Activated CD4-positive, alpha-beta memory T cell treated with anti-CD3 and anti-CD28 coated beads, Interleukin-2, amount 10 ng/mL, durations not matched to agents 7 days and 5 days (primary cell): ENCODE measurements around the gene APBB2. TPM values are rescaled to one million over a fixed set of nuclear protein-coding genes. Genes with fewer than 3 reads are reported as not detected.

Source experiments
- CTCF ChIA-PET: fragments of 350-600 bp; sonication (Branson Sonifier 250); formaldehyde crosslinking; loops from one replicate; lab custom pipeline; 2021; ENCODE audit warnings: antibody characterized with exemption, inconsistent platforms; lab: Charles Lee
- POLR2A ChIA-PET: fragments of 350-600 bp; sonication (Branson Sonifier 250); formaldehyde crosslinking; loops from one replicate; lab custom pipeline; 2021; ENCODE audit warnings: antibody characterized with exemption; lab: Charles Lee
- DNase-seq: peaks from one replicate; pipeline ENCODE4 v3.0.0-alpha.2; 2020
- H3K27ac Mint-ChIP-seq: one replicate; pipeline ENCODE4 v1.8.0; 2021; ENCODE audit warnings: mild to moderate bottlenecking, mixed read lengths
- H3K27me3 Mint-ChIP-seq: one replicate; pipeline ENCODE4 v1.8.0; 2021; ENCODE audit warnings: mixed read lengths
- H3K36me3 Mint-ChIP-seq: one replicate; pipeline ENCODE4 v1.8.0; 2021; ENCODE audit warnings: low read depth, mixed read lengths
- H3K4me1 Mint-ChIP-seq: one replicate; pipeline ENCODE4 v1.8.0; 2021; ENCODE audit warnings: mixed read lengths
- H3K4me3 Mint-ChIP-seq: one replicate; pipeline ENCODE4 v1.8.0; 2021; ENCODE audit warnings: mild to moderate bottlenecking, mixed read lengths
- H3K9me3 Mint-ChIP-seq: one replicate; pipeline ENCODE4 v1.8.0; 2021; ENCODE audit warnings: mixed read lengths
- total RNA-seq, 2 experiments: library from RNA; stranded (reverse); gene quantifications; one replicate each; pipeline ENCODE4 v1.2.3, GENCODE V29; 2021

Gene APBB2
- total RNA-seq, 2 experiments from 2014 or later, result 0.75 to 1.3 TPM

DNA sequence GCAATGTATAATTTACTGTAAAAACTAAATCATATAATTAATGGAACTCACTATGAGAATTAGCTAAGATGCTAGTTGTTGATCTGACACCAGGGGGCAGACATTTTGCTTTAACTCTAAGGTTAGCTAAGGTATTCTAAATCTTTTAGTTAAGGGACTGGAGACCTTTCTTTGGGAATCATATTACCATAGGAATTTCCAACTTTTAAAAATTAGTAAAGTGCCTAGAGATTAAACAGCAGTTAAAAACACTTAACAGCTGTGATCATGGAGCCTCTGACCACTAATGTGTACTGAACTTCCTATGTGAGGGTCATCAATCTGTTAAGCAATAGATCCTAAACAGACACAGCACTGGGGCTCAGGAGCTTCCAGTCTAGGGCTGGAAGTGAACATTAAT lies 238.0 kb downstream of the APBB2 start:
- no peak for DNase-seq
- no peak overlapping the region for H3K4me3 Mint-ChIP-seq
- H3K27me3 Mint-ChIP-seq, result peaks cover 6% of the 10 kb centered on the region
- no peak overlapping the region for H3K27ac Mint-ChIP-seq
- POLR2A ChIA-PET, result no interaction called here
- CTCF ChIA-PET, result interaction anchor here (0.8 to 2.0 kb wide), 9 partner anchors 9 to 685 kb away, joined by 3 to 9 read pairs (median 4); partner anchors contain the start of gene APBB2
- H3K9me3 Mint-ChIP-seq, result no peaks in the 10 kb centered on the region
- H3K4me1 Mint-ChIP-seq, result no peaks in the 10 kb centered on the region
- no peaks in the 10 kb centered on the region for H3K36me3 Mint-ChIP-seq

DNA sequence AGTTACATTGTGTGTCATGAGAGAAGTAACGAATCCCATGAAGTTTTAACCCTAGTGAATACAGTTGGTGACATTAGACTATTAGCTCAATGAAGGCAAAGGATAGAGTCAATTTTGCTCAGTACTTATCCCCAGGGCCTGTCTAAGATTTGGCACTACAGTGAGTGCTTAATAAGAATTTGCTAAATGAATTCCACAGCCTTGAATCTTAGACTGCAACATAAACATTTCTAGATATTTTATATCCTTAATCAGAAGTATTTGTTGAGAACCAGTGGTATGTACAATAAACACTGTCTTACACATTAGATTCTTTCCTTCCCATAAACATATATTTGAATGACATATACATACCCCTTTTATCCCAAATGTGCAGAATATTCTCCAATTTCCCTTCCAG lies 241.6 kb downstream of the APBB2 start:
- Mint-ChIP-seq H3K27me3 (peaks cover 11% of the 10 kb centered on the region), H3K27ac (no peak overlapping the region), H3K4me1 (no peaks in the 10 kb centered on the region), H3K9me3 (no peaks in the 10 kb centered on the region), H3K36me3 (no peaks in the 10 kb centered on the region), H3K4me3 (no peak overlapping the region)
- ChIA-PET POLR2A (no interaction called here), CTCF (no interaction called here)
- no peak for DNase-seq

DNA sequence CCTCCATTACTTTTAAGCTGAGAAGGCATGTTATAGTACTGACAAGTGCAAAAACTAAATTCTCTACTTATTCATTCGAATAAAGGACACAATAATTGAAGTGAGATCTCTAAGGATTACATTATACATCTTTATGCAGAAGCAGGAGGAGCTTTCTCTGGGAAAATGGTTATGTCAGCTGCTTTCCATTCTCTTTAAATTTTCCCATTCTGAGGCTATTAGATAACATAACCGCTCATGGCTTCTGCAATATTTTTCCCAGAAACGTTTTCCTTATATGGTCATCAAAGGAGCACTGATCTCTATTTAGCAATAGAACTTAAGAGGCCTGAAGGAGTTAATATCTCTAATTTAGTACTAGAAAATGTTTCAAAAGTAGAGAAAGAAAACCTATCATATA lies 243.0 kb downstream of the APBB2 start:
- no peaks in the 10 kb centered on the region for H3K4me1 Mint-ChIP-seq
- H3K4me3 Mint-ChIP-seq, result no peak overlapping the region
- no peak overlapping the region for H3K27ac Mint-ChIP-seq
- H3K27me3 Mint-ChIP-seq, result peaks cover 11% of the 10 kb centered on the region
- POLR2A ChIA-PET, result no interaction called here
- no peaks in the 10 kb centered on the region for H3K9me3 Mint-ChIP-seq
- H3K36me3 Mint-ChIP-seq, result no peaks in the 10 kb centered on the region
- CTCF ChIA-PET, result no interaction called here
- no peak for DNase-seq

DNA sequence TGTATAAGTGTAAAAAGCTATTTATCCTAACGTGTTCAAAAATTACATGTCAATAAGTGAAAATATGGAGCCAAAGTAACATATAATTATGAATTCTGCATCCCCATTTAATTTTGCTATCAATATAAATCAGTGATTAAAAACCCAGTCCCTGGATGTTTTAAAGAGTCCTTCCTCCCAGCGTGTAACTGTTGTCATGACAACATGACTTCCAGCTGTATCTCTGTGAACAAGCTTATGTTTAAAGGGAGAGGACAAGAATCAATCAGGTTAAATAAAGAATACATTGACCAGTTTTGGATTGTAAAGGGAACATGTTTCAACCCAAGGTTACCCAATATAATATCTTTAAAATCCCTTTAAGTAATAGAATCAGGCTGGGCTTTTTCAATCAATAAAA lies 244.8 kb downstream of the APBB2 start:
- Mint-ChIP-seq H3K27ac (no peak overlapping the region), H3K4me3 (no peak overlapping the region), H3K27me3 (peaks cover 5% of the 10 kb centered on the region), H3K36me3 (no peaks in the 10 kb centered on the region), H3K9me3 (no peaks in the 10 kb centered on the region), H3K4me1 (no peaks in the 10 kb centered on the region)
- DNase-seq, result no peak
- CTCF ChIA-PET, result no interaction called here
- POLR2A ChIA-PET, result no interaction called here

DNA sequence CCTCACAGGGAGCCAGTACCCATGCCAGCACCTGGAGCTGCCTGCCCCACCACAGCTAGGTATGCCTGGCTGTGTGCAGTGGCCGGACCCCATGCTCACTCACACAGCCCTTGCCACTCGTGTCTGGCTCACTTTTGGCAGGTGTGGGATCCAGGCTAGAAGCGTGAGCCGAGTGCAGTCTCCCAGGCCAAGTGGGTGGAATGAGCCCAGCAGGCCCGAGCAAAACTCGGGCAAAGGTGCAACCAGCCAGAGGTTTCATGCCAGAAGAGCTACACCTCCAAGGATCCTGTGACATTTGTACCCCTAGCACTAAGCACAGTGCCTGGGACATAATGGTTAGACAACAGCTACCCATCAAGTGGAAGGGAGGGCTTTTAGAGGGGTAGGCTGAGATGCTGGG lies 246.8 kb downstream of the APBB2 start:
- CTCF ChIA-PET, result no interaction called here
- no peaks in the 10 kb centered on the region for H3K36me3 Mint-ChIP-seq
- H3K27me3 Mint-ChIP-seq, result peaks cover 5% of the 10 kb centered on the region
- no peaks in the 10 kb centered on the region for H3K9me3 Mint-ChIP-seq
- POLR2A ChIA-PET, result no interaction called here
- no peaks in the 10 kb centered on the region for H3K4me1 Mint-ChIP-seq
- DNase-seq, result no peak
- H3K4me3 Mint-ChIP-seq, result no peak overlapping the region
- no peak overlapping the region for H3K27ac Mint-ChIP-seq

DNA sequence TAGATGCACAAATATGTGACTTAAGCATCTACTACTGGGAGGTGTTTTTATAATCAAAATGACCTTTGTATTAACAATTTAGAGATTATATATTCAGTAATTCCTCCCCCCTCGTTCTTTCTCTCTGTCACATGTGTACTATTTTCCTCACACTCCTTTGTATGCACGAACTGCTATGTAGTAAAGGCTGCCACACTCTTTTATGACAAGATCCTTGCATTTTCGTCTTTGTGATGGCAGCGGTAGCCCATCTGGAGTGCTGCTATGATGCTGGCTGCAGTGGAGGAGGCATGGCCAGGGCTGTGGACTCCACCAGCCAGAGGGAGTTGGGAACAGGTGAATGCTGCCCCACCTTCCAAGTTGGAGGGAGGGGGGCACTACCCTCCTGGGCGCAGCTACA lies 248.3 kb downstream of the APBB2 start:
- H3K4me3 Mint-ChIP-seq, result no peak overlapping the region
- H3K27ac Mint-ChIP-seq, result no peak overlapping the region
- H3K27me3 Mint-ChIP-seq, result peaks cover 8% of the 10 kb centered on the region
- no peaks in the 10 kb centered on the region for H3K36me3 Mint-ChIP-seq
- DNase-seq, result no peak
- CTCF ChIA-PET, result no interaction called here
- H3K4me1 Mint-ChIP-seq, result no peaks in the 10 kb centered on the region
- no peaks in the 10 kb centered on the region for H3K9me3 Mint-ChIP-seq
- POLR2A ChIA-PET, result no interaction called here

DNA sequence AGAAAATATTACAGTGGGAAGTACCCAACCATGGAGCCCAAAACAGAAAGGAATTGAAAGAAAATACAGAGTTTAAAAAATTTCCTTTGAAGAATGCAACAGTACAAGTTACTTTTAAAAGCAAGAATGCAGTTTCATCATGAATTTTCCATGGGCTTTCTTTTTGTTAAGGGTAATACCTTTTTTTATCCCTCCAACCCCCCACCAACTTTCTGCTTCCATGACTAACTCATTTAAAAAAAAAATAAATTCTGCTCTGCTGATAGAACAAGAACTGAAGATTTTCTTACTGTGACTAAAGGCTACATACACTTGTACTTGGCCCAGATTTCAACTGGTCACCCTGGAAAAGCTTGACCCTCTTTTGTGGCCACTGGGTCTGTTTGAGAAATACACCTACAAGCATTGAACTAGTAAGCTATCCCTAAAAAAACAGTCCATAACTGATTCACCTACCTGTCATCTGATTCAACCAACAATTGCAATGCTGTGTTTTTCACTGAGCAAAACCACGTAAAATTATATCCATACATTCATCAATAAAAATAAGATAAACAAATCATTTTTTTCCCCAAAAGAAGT lies 250.4 kb downstream of the APBB2 start:
- Mint-ChIP-seq H3K4me3 (no peak overlapping the region), H3K36me3 (no peaks in the 10 kb centered on the region), H3K27ac (no peak overlapping the region), H3K9me3 (no peaks in the 10 kb centered on the region), H3K4me1 (no peaks in the 10 kb centered on the region), H3K27me3 (peaks cover 6% of the 10 kb centered on the region)
- ChIA-PET CTCF (interaction anchor here (0.6 kb wide), 1 partner anchor 1076 kb away, joined by 3 read pairs; no protein-coding TSS in a partner anchor), POLR2A (no interaction called here)
- no peak for DNase-seq

DNA sequence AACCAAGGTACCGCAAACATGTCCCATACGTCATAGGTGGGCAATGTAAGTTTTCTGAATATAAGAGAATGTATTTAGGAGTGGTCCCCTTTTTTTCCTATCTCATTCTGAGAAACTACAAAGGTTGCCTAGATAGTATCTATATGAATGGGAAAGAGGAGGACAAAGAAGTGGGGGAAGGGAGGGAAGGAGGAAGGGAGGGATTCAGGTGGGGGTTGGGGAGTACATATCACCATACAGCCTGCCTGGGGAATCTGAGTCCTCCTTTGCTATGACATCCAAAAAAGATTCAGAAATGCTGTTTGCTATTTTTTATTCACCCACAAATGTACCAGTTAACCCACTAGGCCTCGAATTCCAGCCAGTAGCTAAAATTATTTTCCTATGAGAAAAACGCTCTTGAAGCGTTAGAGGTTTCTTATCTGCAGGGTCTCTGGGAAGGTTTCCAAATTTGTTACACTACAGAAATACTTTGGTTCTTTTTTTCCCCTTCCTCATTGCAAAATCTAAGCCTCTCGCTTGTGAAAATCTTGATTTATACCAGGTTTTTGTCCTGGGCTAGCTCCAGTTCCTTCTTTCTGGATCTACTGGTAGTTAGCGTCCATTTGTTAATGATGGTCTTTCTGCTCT lies 251.7 kb downstream of the APBB2 start:
- Mint-ChIP-seq H3K27ac (no peak overlapping the region), H3K27me3 (peaks cover 7% of the 10 kb centered on the region), H3K4me1 (no peaks in the 10 kb centered on the region), H3K4me3 (no peak overlapping the region), H3K9me3 (no peaks in the 10 kb centered on the region), H3K36me3 (no peaks in the 10 kb centered on the region)
- ChIA-PET POLR2A (no interaction called here), CTCF (interaction anchor here (1.0 kb wide), 1 partner anchor 45 kb away, joined by 4 read pairs; no protein-coding TSS in a partner anchor)
- DNase-seq, result no peak

DNA sequence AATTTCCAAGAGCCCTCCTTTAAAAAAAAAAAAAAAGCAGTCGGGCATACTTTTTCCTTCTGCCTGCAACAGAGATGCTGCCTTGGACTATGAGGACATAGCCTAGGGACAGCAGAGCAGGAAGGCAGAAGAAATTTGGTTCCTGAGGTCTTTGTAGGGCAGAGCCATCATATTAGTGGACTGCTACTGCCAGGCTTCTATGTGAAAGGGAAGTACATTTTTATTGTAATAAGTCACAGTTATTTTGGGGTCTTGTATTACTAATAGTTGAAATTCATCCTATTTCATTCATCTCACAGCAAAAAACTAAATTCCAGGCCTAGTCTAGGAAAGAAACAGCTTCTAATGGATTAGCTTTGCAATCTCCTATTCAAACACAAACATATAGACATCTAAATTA lies 253.4 kb downstream of the APBB2 start:
- ChIA-PET POLR2A (no interaction called here), CTCF (no interaction called here)
- no peak overlapping the region for H3K4me3 Mint-ChIP-seq
- H3K4me1 Mint-ChIP-seq, result no peaks in the 10 kb centered on the region
- H3K27ac Mint-ChIP-seq, result no peak overlapping the region
- H3K9me3 Mint-ChIP-seq, result no peaks in the 10 kb centered on the region
- H3K27me3 Mint-ChIP-seq, result peaks cover 7% of the 10 kb centered on the region
- no peaks in the 10 kb centered on the region for H3K36me3 Mint-ChIP-seq
- no peak for DNase-seq

DNA sequence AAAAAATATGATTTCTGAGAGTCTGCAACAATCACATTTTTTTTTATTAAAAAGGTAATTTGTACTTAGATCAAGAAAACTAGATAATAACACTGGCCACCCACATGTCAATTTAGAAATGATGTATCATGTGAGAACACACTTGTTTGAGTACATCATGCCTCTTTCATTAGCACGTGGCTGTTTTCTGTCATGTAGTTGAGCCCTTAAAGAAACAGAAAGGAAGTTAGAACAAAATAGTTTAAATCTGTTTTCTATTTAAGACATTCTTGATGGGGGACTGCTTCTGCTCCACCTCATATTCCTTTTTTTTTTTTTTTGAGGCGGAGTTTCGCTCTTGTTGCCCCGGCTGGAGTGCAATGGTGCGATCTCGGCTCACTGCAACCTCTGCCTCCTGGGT lies 257.1 kb downstream of the APBB2 start:
- Mint-ChIP-seq H3K36me3 (no peaks in the 10 kb centered on the region), H3K27ac (no peak overlapping the region), H3K4me3 (no peak overlapping the region), H3K4me1 (no peaks in the 10 kb centered on the region), H3K9me3 (no peaks in the 10 kb centered on the region), H3K27me3 (peaks cover 7% of the 10 kb centered on the region)
- DNase-seq, result no peak
- ChIA-PET POLR2A (no interaction called here), CTCF (no interaction called here)

DNA sequence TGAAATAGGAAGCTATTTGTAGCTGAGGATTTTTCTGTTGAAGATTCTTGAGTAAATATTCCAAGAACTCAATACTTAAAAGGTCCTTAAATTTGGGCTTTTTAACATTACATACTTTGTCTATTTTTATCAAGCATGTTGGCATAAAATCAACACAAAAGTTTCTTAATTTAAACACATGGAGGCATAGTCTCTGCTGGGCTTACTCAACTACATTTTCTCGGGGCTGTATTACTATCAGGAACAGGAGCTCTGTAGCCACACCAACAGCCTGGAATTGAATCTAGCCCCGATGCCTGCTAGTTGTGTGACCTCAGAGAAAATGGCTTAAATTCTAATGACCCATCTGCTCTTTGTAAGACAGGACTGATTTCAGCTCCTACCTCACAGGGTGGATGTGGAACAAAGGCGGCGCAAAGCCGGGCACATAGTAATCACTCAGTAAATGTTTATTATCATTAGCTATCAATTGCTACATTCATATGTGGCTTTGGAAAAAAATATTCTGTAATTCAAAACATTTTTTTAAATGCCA lies 257.6 kb downstream of the APBB2 start:
- Mint-ChIP-seq H3K27ac (no peak overlapping the region), H3K27me3 (peaks cover 6% of the 10 kb centered on the region), H3K36me3 (no peaks in the 10 kb centered on the region), H3K9me3 (no peaks in the 10 kb centered on the region), H3K4me1 (no peaks in the 10 kb centered on the region), H3K4me3 (no peak overlapping the region)
- DNase-seq, result no peak
- POLR2A ChIA-PET, result no interaction called here
- CTCF ChIA-PET, result no interaction called here

DNA sequence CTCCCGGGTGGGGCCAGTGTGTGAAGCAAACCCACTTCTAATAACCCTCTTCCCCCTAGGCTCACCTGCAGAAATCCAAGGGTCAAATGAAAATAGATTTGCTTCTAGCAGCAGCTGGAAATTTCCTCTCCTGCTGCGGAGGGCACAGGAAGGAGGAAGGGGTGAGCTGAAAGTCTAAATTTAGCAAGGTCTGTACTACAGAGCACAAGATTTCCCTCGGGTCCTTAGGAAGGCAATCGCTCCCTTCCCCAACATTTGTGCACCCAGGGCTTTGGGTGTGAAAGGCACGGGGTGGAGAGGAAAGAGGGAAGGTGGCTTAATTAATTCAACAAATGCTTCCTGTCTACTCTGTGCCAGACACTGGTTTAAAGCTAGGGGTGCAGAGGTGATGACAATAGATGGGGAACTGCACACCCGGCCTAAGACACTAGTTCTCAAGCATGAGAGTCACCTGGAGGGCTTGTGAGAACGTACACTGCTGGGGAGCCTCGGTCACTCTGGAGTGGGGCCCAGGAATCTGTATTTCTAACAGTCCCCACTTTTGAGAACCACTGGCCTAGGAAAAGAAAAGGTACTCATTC lies 260.2 kb downstream of the APBB2 start:
- ChIA-PET CTCF (no interaction called here), POLR2A (no interaction called here)
- Mint-ChIP-seq H3K4me3 (no peak overlapping the region), H3K27me3 (peaks cover 3% of the 10 kb centered on the region), H3K27ac (no peak overlapping the region), H3K4me1 (no peaks in the 10 kb centered on the region), H3K36me3 (no peaks in the 10 kb centered on the region), H3K9me3 (no peaks in the 10 kb centered on the region)
- DNase-seq, result no peak

DNA sequence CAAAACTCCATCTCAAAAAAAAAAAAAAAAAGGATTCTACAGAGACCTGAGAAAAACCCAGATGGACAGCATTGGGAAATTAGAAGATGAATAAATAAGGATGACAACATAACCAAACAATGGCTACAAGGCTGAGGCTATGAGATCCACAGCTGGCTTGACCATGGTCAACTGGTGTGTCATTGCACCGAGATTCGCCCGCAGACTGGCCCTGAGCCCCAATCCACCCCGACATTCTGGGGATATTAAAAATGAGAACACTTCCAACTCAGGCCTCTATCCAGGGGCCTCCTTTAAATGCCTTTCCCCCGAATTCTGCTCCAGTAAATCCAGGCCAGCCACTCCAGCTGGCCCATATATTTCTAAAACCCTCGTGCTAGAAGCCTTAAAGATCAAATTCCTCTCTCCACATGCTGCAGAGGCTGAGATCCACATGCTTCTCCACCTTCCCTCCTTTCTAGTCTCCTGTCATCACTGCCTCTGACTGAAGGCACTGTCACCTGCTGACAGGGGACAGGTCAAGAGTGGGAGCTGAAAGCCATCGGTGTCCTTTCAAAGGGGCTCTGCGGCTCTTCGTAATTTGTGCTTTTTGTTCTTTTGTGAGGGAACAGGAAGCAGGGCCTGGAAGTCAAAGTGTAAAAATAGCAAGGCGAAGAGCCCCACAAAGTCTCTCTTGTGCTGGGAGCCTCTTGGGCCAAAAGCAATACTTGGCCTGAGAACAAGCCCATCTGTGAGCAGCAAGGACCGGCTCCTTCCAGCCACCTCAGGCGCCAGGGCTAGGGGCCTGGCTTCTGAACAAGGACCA lies 260.9 kb downstream of the APBB2 start:
- DNase-seq, result no peak
- Mint-ChIP-seq H3K4me3 (no peak overlapping the region), H3K27ac (no peak overlapping the region), H3K36me3 (no peaks in the 10 kb centered on the region), H3K4me1 (no peaks in the 10 kb centered on the region), H3K9me3 (no peaks in the 10 kb centered on the region), H3K27me3 (no peaks in the 10 kb centered on the region)
- CTCF ChIA-PET, result interaction anchor here (0.7 kb wide), 1 partner anchor 25 kb away, joined by 6 read pairs; no protein-coding TSS in a partner anchor
- POLR2A ChIA-PET, result no interaction called here
